ENCODE measurements around the gene CHD2. TPM values are rescaled to one million over a fixed set of nuclear protein-coding genes. Genes with fewer than 3 reads are reported as not detected.

Gene CHD2
- total and polyA plus RNA-seq, 2 donors (not counting 3 experiments of a cell fraction or from before 2014, with no cell fraction given) = 53.8 to 97.9 TPM

DNA sequence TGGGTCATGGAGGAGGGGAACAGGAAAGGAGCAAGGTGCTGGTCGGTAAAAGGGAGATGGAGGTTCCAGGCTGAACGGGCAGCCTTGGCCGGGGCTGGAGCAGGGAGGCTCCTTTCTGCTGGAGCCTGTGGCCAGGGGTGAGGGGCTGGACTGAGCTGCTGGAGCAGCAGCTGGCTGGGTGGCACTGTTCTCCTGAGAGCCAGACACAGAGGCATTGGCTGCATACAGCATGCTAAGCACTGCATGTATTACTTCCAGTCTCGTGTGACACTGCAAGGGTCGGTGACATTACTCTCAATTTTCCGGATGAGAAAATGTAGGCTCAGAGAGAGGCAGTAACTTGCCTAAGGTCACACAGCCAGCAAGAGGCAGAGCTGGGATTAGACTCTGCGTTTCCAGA, 146.6 kb downstream of the CHD2 start:
- POLR2A ChIA-PET = no interaction called here
- no peak for FAIRE-seq

GRCh38 chr15:93047621-93048425, 147.7 kb downstream of the CHD2 start:
- Histone ChIP-seq H3K27ac (ENCODE audit: insufficient read depth, low read depth, low read length) (no peak overlapping the region), H3K4me1 (ENCODE audit: control insufficient read depth, extremely low read depth, insufficient read depth, low read length) (no peaks in the 10 kb centered on the region), H3K79me2 (ENCODE audit: control insufficient read depth, insufficient read depth, low read length) (no peaks in the 10 kb centered on the region), H2AFZ (ENCODE audit: low read depth, low read length) (no peak overlapping the region), H3K27me3 (ENCODE audit: control insufficient read depth in 2 of 2, insufficient read depth in 2 of 2, low read length in 2 of 2) (no peaks in the 10 kb centered on the region), H4K20me1 (replicated peaks; ENCODE audit: control insufficient read depth, extremely low read depth, insufficient read depth, low read length) (no peaks in the 10 kb centered on the region), H3K4me3 (replicated peaks in 1 of 3; ENCODE audit: insufficient read depth in 1 of 3, low read depth in 1 of 3, low read length in 3 of 3) (no peak overlapping the region), H3K9me3 (replicated peaks; ENCODE audit: control insufficient read depth, insufficient read depth, low read length) (no peaks in the 10 kb centered on the region), H3K4me2 (ENCODE audit: insufficient read depth, low read length) (no peak overlapping the region), H3K9me1 (replicated peaks; ENCODE audit: control insufficient read depth, extremely low read depth, insufficient read depth, low read length) (no peaks in the 10 kb centered on the region), H3K9ac (replicated peaks; ENCODE audit: extremely low read depth, insufficient read depth, low read length) (no peak overlapping the region), H3K36me3 (ENCODE audit: control insufficient read depth in 2 of 2, extremely low read depth in 1 of 2, insufficient read depth in 2 of 2, low read length in 2 of 2) (no peaks in the 10 kb centered on the region)
- dilution Hi-C loops (cut with MboI; ENCODE audit: extremely low pct_ligation_motif_present, low sequenced_read_pairs) (no loop called here), intact Hi-C loops (cut with micrococcal nuclease) (no loop called here)
- FAIRE-seq (no peak), DNase-seq (ENCODE audit: low read depth, low spot score) (no peak)
- ChIA-PET CTCF (interaction anchor here (1.3 kb wide), 1 partner anchor 17 kb away, joined by 4 read pairs; no protein-coding TSS in a partner anchor), POLR2A (no interaction called here)
- BruUV-seq (replicated peaks) = no TSS peak
- no peak for TF ChIP-seq JUN (IDR thresholded peaks at IDR 0.05; ENCODE audit: borderline replicate concordance, insufficient read depth, insufficient read length, low read depth)

More for the DNA sequence above, 146.6 kb downstream of the CHD2 start:
- Histone ChIP-seq H4K20me1 (replicated peaks; ENCODE audit: control insufficient read depth, extremely low read depth, insufficient read depth, low read length) (no peaks in the 10 kb centered on the region), H3K9me1 (replicated peaks; ENCODE audit: control insufficient read depth, extremely low read depth, insufficient read depth, low read length) (no peaks in the 10 kb centered on the region), H3K27ac (ENCODE audit: insufficient read depth, low read depth, low read length) (no peak overlapping the region), H2AFZ (ENCODE audit: low read depth, low read length) (no peak overlapping the region), H3K4me2 (ENCODE audit: insufficient read depth, low read length) (no peak overlapping the region), H3K4me1 (ENCODE audit: control insufficient read depth, extremely low read depth, insufficient read depth, low read length) (no peaks in the 10 kb centered on the region), H3K9ac (replicated peaks; ENCODE audit: extremely low read depth, insufficient read depth, low read length) (no peak overlapping the region), H3K4me3 (replicated peaks in 1 of 3; ENCODE audit: insufficient read depth in 1 of 3, low read depth in 1 of 3, low read length in 3 of 3) (no peak overlapping the region), H3K27me3 (ENCODE audit: control insufficient read depth in 2 of 2, insufficient read depth in 2 of 2, low read length in 2 of 2) (no peaks in the 10 kb centered on the region), H3K79me2 (ENCODE audit: control insufficient read depth, insufficient read depth, low read length) (no peaks in the 10 kb centered on the region), H3K9me3 (replicated peaks; ENCODE audit: control insufficient read depth, insufficient read depth, low read length) (no peaks in the 10 kb centered on the region), H3K36me3 (ENCODE audit: control insufficient read depth in 2 of 2, extremely low read depth in 1 of 2, insufficient read depth in 2 of 2, low read length in 2 of 2) (no peaks in the 10 kb centered on the region)
- no TSS peak for BruUV-seq (replicated peaks)
- dilution Hi-C loops (cut with MboI; ENCODE audit: extremely low pct_ligation_motif_present, low sequenced_read_pairs) (no loop called here), intact Hi-C loops (cut with micrococcal nuclease) (no loop called here)
- TF ChIP-seq EZH2 (IDR thresholded peaks at IDR 0.05; ENCODE audit: borderline replicate concordance, low read depth, low read length, severe bottlenecking) (no peak), POLR2A (IDR thresholded peaks at IDR 0.05; ENCODE audit: low read depth, low read length) (no peak), FOS (IDR thresholded peaks at IDR 0.05; ENCODE audit: borderline replicate concordance, insufficient read depth, low read length) (no peak), JUN (IDR thresholded peaks at IDR 0.05; ENCODE audit: borderline replicate concordance, insufficient read depth, insufficient read length, low read depth) (no peak), POLR2AphosphoS5 (IDR thresholded peaks at IDR 0.05; ENCODE audit: insufficient read depth, low read depth, low read length) (no peak), MYC (IDR thresholded peaks at IDR 0.05; ENCODE audit: low read depth, low read length) (no peak)
- DNase-seq (ENCODE audit: low read depth, low spot score) = no peak
- CTCF ChIA-PET = interaction anchor here (1.3 kb wide), 1 partner anchor 16 kb away, joined by 4 read pairs; no protein-coding TSS in a partner anchor
